Suprapubic skin (tissue), 4 donors: ENCODE results near the gene ADH5.

ENCODE experiments used
- POLR2A ChIP-seq, 2 donors: fragments of 450-650 bp; IDR thresholded peaks; one replicate each; pipeline ENCODE4 v1.6.1; 2017; ENCODE audit warnings: antibody characterized with exemption in 2 of 2, mild to moderate bottlenecking in 2 of 2, moderate library complexity in 2 of 2
- POLR2AphosphoS5 ChIP-seq, 3 donors: sonication (generic); formaldehyde crosslinking; IDR thresholded peaks; one replicate each; pipeline ENCODE4 v1.6.1; 2017; ENCODE audit warnings: antibody characterized with exemption in 3 of 3

- TF ChIP-seq POLR2A (IDR thresholded peaks at IDR 0.05) (no peak), POLR2AphosphoS5 (IDR thresholded peaks at IDR 0.05) (no peak)
Measured at GRCh38 chr4:99025506-99025905, 63.1 kb downstream of the ADH5 start.
